H1 (cell line): ENCODE results near the gene AMPD1. TPM values are rescaled to one million over a fixed set of nuclear protein-coding genes. Genes with fewer than 3 reads are reported as not detected.
A peak's percentile ranks its signal among the peaks of the same experiment; 100 is the strongest.

ENCODE experiments used
- CTCF ChIA-PET: fragments of 300-600 bp; sonication (Branson Sonifier 250); formaldehyde crosslinking; loops from one replicate; lab custom pipeline; 2021; ENCODE audit not compliant: partially characterized antibody; lab: Charles Lee
- POLR2A ChIA-PET: fragments of 300-600 bp; sonication (Branson Sonifier 250); formaldehyde crosslinking; loops from one replicate; lab custom pipeline; 2021; ENCODE audit warnings: inconsistent platforms; ENCODE audit not compliant: partially characterized antibody; lab: Charles Lee
- DNase-seq, 2 experiments: peaks; one replicate each; pipeline versions ENCODE4 v3.0.0 to v3.0.0-alpha.2; 2010 to 2022; ENCODE audit warnings: low spot score in 2 of 2, low read depth in 1 of 2, mixed read lengths in 1 of 2
- FAIRE-seq: peaks from 2 replicates; lab custom pipeline; 2011; peaks lifted over from hg19 to GRCh38; lab: Jason Lieb, UNC
- H2AFZ ChIP-seq: 2 replicates; pipeline ENCODE4 v1.8.1; 2012; ENCODE audit warnings: low read length, inconsistent platforms
- H2AK5ac ChIP-seq: 2 replicates; pipeline ENCODE4 v1.6.1; 2013; ENCODE audit warnings: low read depth, low read length
- H2BK120ac ChIP-seq: replicated peaks from 2 replicates; pipeline ENCODE3; 2013; ENCODE audit warnings: low read depth, low read length, inconsistent platforms
- H2BK12ac ChIP-seq: 2 replicates; pipeline ENCODE4 v1.6.1; 2013; ENCODE audit warnings: low read depth, low read length
- H2BK15ac ChIP-seq: 2 replicates; pipeline ENCODE4 v1.6.1; 2013; ENCODE audit warnings: low read length
- H2BK20ac ChIP-seq: 2 replicates; pipeline ENCODE4 v1.6.1; 2013; ENCODE audit warnings: low read length
- H2BK5ac ChIP-seq: 2 replicates; pipeline ENCODE4 v1.6.1; 2013; ENCODE audit warnings: low read depth, low read length
- H3K14ac ChIP-seq: 2 replicates; pipeline ENCODE4 v1.6.1; 2013; ENCODE audit warnings: inconsistent platforms; ENCODE audit not compliant: insufficient read length
- H3K18ac ChIP-seq: 2 replicates; pipeline ENCODE4 v1.6.1; 2013; ENCODE audit warnings: low read length; ENCODE audit errors: extremely low read depth
- H3K23ac ChIP-seq: 2 replicates; pipeline ENCODE4 v1.6.1; 2013; ENCODE audit warnings: inconsistent platforms; ENCODE audit not compliant: insufficient read length
- H3K23me2 ChIP-seq: 2 replicates; pipeline ENCODE4 v1.6.1; 2013; ENCODE audit warnings: low read depth, low read length
- H3K27ac ChIP-seq: 2 replicates; pipeline ENCODE4 v1.6.1; 2011; ENCODE audit warnings: low read depth, low read length, inconsistent platforms
- H3K27me3 ChIP-seq, 4 experiments: replicated peaks in 1 of 4; 1 replicate in 1 of 4; 2 replicates in 3 of 4; pipeline versions ENCODE4 v1.6.1 to v1.8.1; 2011 to 2013; ENCODE audit warnings: low read length in 3 of 4, mild to moderate bottlenecking in 3 of 4, inconsistent platforms in 2 of 4, mixed read lengths in 2 of 4, moderate library complexity in 1 of 4; ENCODE audit not compliant: control insufficient read depth in 3 of 4, insufficient read depth in 3 of 4; ENCODE audit errors: extremely low read depth in 1 of 4
- H3K36me3 ChIP-seq, 4 experiments: 2 replicates each; pipeline versions ENCODE4 v1.6.1 to v1.8.1; 2011 to 2013; ENCODE audit warnings: mild to moderate bottlenecking in 4 of 4, low read length in 3 of 4, moderate library complexity in 2 of 4, control low read depth in 1 of 4, inconsistent platforms in 1 of 4; ENCODE audit not compliant: insufficient read depth in 4 of 4, control insufficient read depth in 2 of 4
- H3K4ac ChIP-seq: replicated peaks from 2 replicates; pipeline ENCODE3; 2013; ENCODE audit warnings: low read length, low read depth, mixed read lengths, inconsistent platforms; ENCODE audit not compliant: insufficient read length
- H3K4me1 ChIP-seq, 4 experiments: replicated peaks in 1 of 4; 1 replicate in 1 of 4; 2 replicates in 3 of 4; pipeline versions ENCODE4 v1.6.1 to v1.8.1; 2011 to 2013; ENCODE audit warnings: low read length in 3 of 4, inconsistent platforms in 2 of 4, mixed read lengths in 1 of 4; ENCODE audit not compliant: insufficient read depth in 4 of 4, control insufficient read depth in 3 of 4
- H3K4me2 ChIP-seq, 2 experiments: 2 replicates each; pipeline versions ENCODE4 v1.6.1 to v1.8.1; 2011 to 2013; ENCODE audit warnings: low read depth in 2 of 2, low read length in 2 of 2, control low read depth in 1 of 2, inconsistent platforms in 1 of 2, mild to moderate bottlenecking in 1 of 2; ENCODE audit not compliant: insufficient read depth in 1 of 2
- H3K4me3 ChIP-seq, 4 experiments: fragments of 200-600, 300-600 bp in 1 of 4; sonication (generic), shearing (Covaris generic), sonication (Bioruptor Twin) in 1 of 4; 2 replicates each; pipeline versions ENCODE4 v1.5.1 to v1.8.1; 2011 to 2016; ENCODE audit warnings: low read length in 4 of 4, low read depth in 3 of 4, control low read depth in 2 of 4, inconsistent platforms in 2 of 4, mild to moderate bottlenecking in 2 of 4, mixed read lengths in 1 of 4, moderate library complexity in 1 of 4; ENCODE audit not compliant: insufficient read depth in 2 of 4; ENCODE audit errors: extremely low read depth in 1 of 4
- H3K56ac ChIP-seq: replicated peaks from 2 replicates; pipeline ENCODE3; 2013; ENCODE audit warnings: low read depth, mild to moderate bottlenecking, mixed read lengths, low read length, inconsistent platforms; ENCODE audit not compliant: insufficient read length
- H3K79me1 ChIP-seq: 2 replicates; pipeline ENCODE4 v1.6.1; 2013; ENCODE audit warnings: low read depth, low read length, control low read depth
- H3K79me2 ChIP-seq, 2 experiments: 2 replicates each; pipeline versions ENCODE4 v1.6.1 to v1.8.1; 2012 to 2013; ENCODE audit warnings: low read length in 2 of 2, mild to moderate bottlenecking in 2 of 2, inconsistent platforms in 1 of 2; ENCODE audit not compliant: insufficient read depth in 2 of 2, control insufficient read depth in 1 of 2
- H3K9ac ChIP-seq, 4 experiments: replicated peaks in 1 of 4; 1 replicate in 1 of 4; 2 replicates in 3 of 4; pipeline versions ENCODE4 v1.6.1 to v1.8.1; 2011 to 2013; ENCODE audit warnings: low read depth in 3 of 4, low read length in 3 of 4, control low read depth in 2 of 4, mild to moderate bottlenecking in 2 of 4, moderate library complexity in 2 of 4, inconsistent platforms in 1 of 4; ENCODE audit errors: extremely low read depth in 1 of 4
- H3K9me3 ChIP-seq, 2 experiments: 2 replicates each; pipeline versions ENCODE4 v1.6.1 to v1.8.1; 2012 to 2013; ENCODE audit warnings: mild to moderate bottlenecking in 2 of 2, moderate library complexity in 2 of 2, control low read depth in 1 of 2, inconsistent platforms in 1 of 2, low read depth in 1 of 2, low read length in 1 of 2, mixed read lengths in 1 of 2; ENCODE audit not compliant: insufficient read depth in 2 of 2
- H4K20me1 ChIP-seq, 2 experiments: replicated peaks in 1 of 2; 2 replicates each; pipeline versions ENCODE3 to v1.8.1; 2011 to 2013; ENCODE audit warnings: inconsistent platforms in 2 of 2, low read length in 2 of 2, mild to moderate bottlenecking in 1 of 2; ENCODE audit not compliant: insufficient read depth in 2 of 2, control insufficient read depth in 1 of 2
- H4K5ac ChIP-seq: 2 replicates; pipeline ENCODE4 v1.6.1; 2013; ENCODE audit warnings: low read length, low read depth, mixed read lengths, inconsistent platforms; ENCODE audit not compliant: insufficient read length
- H4K8ac ChIP-seq: 2 replicates; pipeline ENCODE4 v1.8.0; 2013; ENCODE audit warnings: mild to moderate bottlenecking, moderate library complexity, low read length, inconsistent platforms; ENCODE audit not compliant: insufficient read depth; ENCODE audit errors: extremely low read depth
- H4K91ac ChIP-seq: replicated peaks from 2 replicates; pipeline ENCODE3; 2013; ENCODE audit warnings: low read length, mixed read lengths, inconsistent platforms; ENCODE audit not compliant: insufficient read length
- BACH1 ChIP-seq: IDR thresholded peaks from 2 replicates; pipeline ENCODE4 v1.6.1; 2012; ENCODE audit warnings: low read length, improper control_type of control experiment
- BRCA1 ChIP-seq: IDR thresholded peaks from 2 replicates; pipeline ENCODE4 v1.6.1; 2012; ENCODE audit warnings: low read depth, low read length, improper control_type of control experiment
- EZH2 ChIP-seq: fragments of 200-600 bp; sonication (generic); IDR thresholded peaks from 2 replicates; pipeline ENCODE4 v1.7.1; 2012; ENCODE audit warnings: low read depth, mild to moderate bottlenecking, moderate library complexity, low read length, inconsistent platforms; ENCODE audit not compliant: severe bottlenecking
- HDAC6 ChIP-seq: IDR thresholded peaks from one replicate; pipeline ENCODE4 v1.7.1; 2012; ENCODE audit warnings: low read depth, mild to moderate bottlenecking, inconsistent platforms, low read length, moderate library complexity
- KDM1A ChIP-seq: fragments of 200-600, 300-600 bp; sonication (generic); IDR thresholded peaks from 2 replicates; pipeline ENCODE4 v1.7.1; 2016; ENCODE audit warnings: mild to moderate bottlenecking, low read length, borderline replicate concordance
- POU5F1 ChIP-seq: IDR thresholded peaks from 2 replicates; pipeline ENCODE4 v1.6.1; 2011; ENCODE audit warnings: low read depth, mild to moderate bottlenecking, low read length, moderate library complexity
- RNF2 ChIP-seq: fragments of 200-900, 300-1000 bp; sonication (generic); IDR thresholded peaks from 2 replicates; pipeline ENCODE4 v1.7.1; 2016; ENCODE audit warnings: borderline replicate concordance, low read depth, mild to moderate bottlenecking, antibody characterized with exemption, low read length; ENCODE audit not compliant: poor library complexity, severe bottlenecking; ENCODE audit errors: missing control alignments
- SUZ12 ChIP-seq: fragments of 200-600 bp; sonication (generic); IDR thresholded peaks from 2 replicates; pipeline ENCODE4 v1.6.1; 2012; ENCODE audit warnings: mild to moderate bottlenecking, inconsistent platforms, low read length, moderate library complexity, mixed read lengths
- TAF7 ChIP-seq: optimal IDR thresholded peaks from 2 replicates; pipeline ENCODE3; 2011; ENCODE audit warnings: low read depth, mild to moderate bottlenecking, inconsistent platforms, low read length, moderate library complexity, borderline replicate concordance
- TBP ChIP-seq: IDR thresholded peaks from 2 replicates; pipeline ENCODE4 v1.6.1; 2011; ENCODE audit warnings: low read depth, low read length, improper control_type of control experiment
- WGBS, 2 experiments: shearing (Covaris generic) in 1 of 2; methylation state at CpG; one replicate each; pipeline versions ENCODE4 v1.1.6 to v1.1.7; 2013 to 2015; ENCODE audit warnings: low lambda C conversion rate in 2 of 2, mixed read lengths in 2 of 2, inconsistent platforms in 1 of 2, low coverage in 1 of 2, missing lambda C conversion rate in 1 of 2; ENCODE audit not compliant: insufficient replicate concordance in 2 of 2, insufficient coverage in 1 of 2, insufficient read length in 1 of 2; ENCODE audit errors: extremely low coverage in 1 of 2, missing lambda C conversion rate in 1 of 2; 5-methylcytosine and 5-hydroxymethylcytosine counted together
- polyA plus RNA-seq, 7 experiments: library from polyadenylated mRNA; depleted of rRNA in 3 of 7; stranded (reverse) in 5 of 7; unstranded in 2 of 7; fragments of >200 nt in 5 of 7; fragments of 200-250 nt in 2 of 7; gene quantifications; 1 replicate in 5 of 7; 2 replicates in 1 of 7; 4 replicates in 1 of 7; pipeline versions ENCODE4 v1.2.1 to v1.2.3, GENCODE V29; 2011 to 2013; ENCODE audit warnings: missing spikeins in 2 of 7, mixed read lengths in 2 of 7
- total RNA-seq: library from RNA; stranded (reverse); fragmentation: NEBNext Ultra II Directional; extraction: Animal tissue kit (Norgen Biotek cat#: 25700); gene quantifications from 2 replicates; pipeline ENCODE4 v1.2.1, GENCODE V29; 2021

AMPD1 gene
- total and polyA plus RNA-seq, 2 of the 8 experiments (the other 6 are each of a cell fraction or from before 2014, with no cell fraction given), result not detected

- no peaks in the 10 kb centered on the region for H4K20me1 ChIP-seq
- H3K9me3 ChIP-seq, result no peaks in the 10 kb centered on the region
- H4K91ac ChIP-seq, result no peak overlapping the region
- peak overlapping the region; percentile 26; the same call in 1 of the 2 replicates for H3K18ac ChIP-seq
- no peaks in the 10 kb centered on the region for H3K79me1 ChIP-seq
- DNase-seq (peak; percentile 69 to 90), FAIRE-seq (no peak)
- peaks cover 0 to 4% (median 2%) of the 10 kb centered on the region in 4 experiments; a peak in 2 of 7 replicates for H3K27me3 ChIP-seq
- WGBS, 2 experiments, result 6% methylated on average over 36 of the region's 45 CpGs; no CpG with 5 or more reads in 1 of the 2 experiments
- peak overlapping the region; percentile 36; the same call in 1 of the 2 replicates for H2BK15ac ChIP-seq
- peak overlapping the region in 3 of 4 experiments; percentile 26 to 56 (median 48); a peak in 5 of 7 replicates for H3K9ac ChIP-seq
- H3K14ac ChIP-seq, result no peak overlapping the region
- H2BK120ac ChIP-seq, result no peak overlapping the region
- no peak overlapping the region for H3K56ac ChIP-seq
- no peak overlapping the region for H3K23ac ChIP-seq
- no peak overlapping the region for H4K8ac ChIP-seq
- POLR2A ChIA-PET, result interaction anchor here (0.6 to 1.5 kb wide), 9 partner anchors 9 to 160 kb away, joined by 3 to 9 read pairs (median 4); partner anchors contain the start of genes CSDE1, NRAS and TRIM33
- H3K23me2 ChIP-seq, result peaks cover 10% of the 10 kb centered on the region
- H3K4me1 ChIP-seq, result peaks cover 0 to 4% (median 1%) of the 10 kb centered on the region in 4 experiments; a peak in 1 of 7 replicates
- no peak overlapping the region for H2BK20ac ChIP-seq
- H2BK12ac ChIP-seq, result peak overlapping the region; percentile 64
- peak overlapping the region; percentile 19 for H3K4ac ChIP-seq
- H4K5ac ChIP-seq, result no peak overlapping the region
- H3K27ac ChIP-seq, result no peak overlapping the region
- no peaks in the 10 kb centered on the region for H3K36me3 ChIP-seq
- H2AFZ ChIP-seq, result peak overlapping the region; percentile 99
- H2BK5ac ChIP-seq, result no peak overlapping the region
- peak overlapping the region; percentile 93 to 100 for H3K4me2 ChIP-seq
- CTCF ChIA-PET, result interaction anchor here (1.2 to 1.3 kb wide), 3 partner anchors 23 to 162 kb away, joined by 3 to 4 read pairs (median 3); no protein-coding TSS in a partner anchor
- H3K79me2 ChIP-seq, result no peaks in the 10 kb centered on the region
- H3K4me3 ChIP-seq, result peak overlapping the region; percentile 79 to 82 (median 81)
- H2AK5ac ChIP-seq, result no peak overlapping the region
- TF ChIP-seq RNF2, result no peak
- TF ChIP-seq BRCA1, result 0 out of 2 replicates have a peak, but pooled peaks have one; percentile 11
- no peak for TF ChIP-seq HDAC6
- no peak for TF ChIP-seq KDM1A
- TF ChIP-seq BACH1, result no peak
- TF ChIP-seq SUZ12, result no peak
- TF ChIP-seq EZH2, result no peak
- no peak for TF ChIP-seq POU5F1
- TF ChIP-seq TBP, result peak; percentile 76
- TF ChIP-seq TAF7, result no peak
These were observed 25.0 kb downstream of the AMPD1 start for GRCh38 chr1:114670083-114671010.
